ENCODE results near the gene FNDC3B.

FNDC3B gene

DNA sequence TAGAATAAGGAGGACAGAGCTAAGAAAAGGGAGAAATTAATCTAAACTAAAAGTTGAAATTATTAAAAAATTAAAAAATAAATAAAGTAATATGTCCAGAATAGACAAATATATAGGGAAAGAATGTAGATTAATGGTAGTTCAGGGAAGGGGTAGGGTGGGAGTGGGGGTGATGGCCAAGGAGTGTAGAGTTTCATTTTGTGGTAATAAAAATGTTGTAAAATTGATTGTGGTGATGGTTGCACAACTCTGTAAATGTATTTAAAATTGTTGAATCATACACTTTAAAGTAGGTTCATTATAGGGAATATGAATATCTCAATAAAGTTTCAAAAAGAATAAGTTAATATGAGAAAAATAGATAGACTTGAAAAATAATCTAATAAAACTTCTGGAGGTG lies 21.0 kb upstream of the FNDC3B start:
- Histone ChIP-seq H3K9me2 (replicated peaks; ENCODE audit: insufficient read depth, low read length) (no peaks in the 10 kb centered on the region), H3K4me3 (ENCODE audit: insufficient read depth, low read length, poor library complexity, severe bottlenecking) (no peak overlapping the region), H3K9ac (ENCODE audit: low read length) (no peak overlapping the region), H3K79me2 (ENCODE audit: insufficient read depth, low read length) (no peaks in the 10 kb centered on the region), H3K36me3 (ENCODE audit: low read length) (no peaks in the 10 kb centered on the region), H3K9me3 (ENCODE audit: insufficient read depth, low read length) (no peaks in the 10 kb centered on the region), H2AFZ (ENCODE audit: low read depth, low read length, severe bottlenecking) (no peak overlapping the region), H3F3A (ENCODE audit: insufficient read depth) (no peaks in the 10 kb centered on the region), H3K27me3 (ENCODE audit: low read length) (no peaks in the 10 kb centered on the region), H4K20me1 (ENCODE audit: low read depth, low read length) (no peaks in the 10 kb centered on the region), H3K27ac (ENCODE audit: low read depth, low read length) (no peak overlapping the region), H3K4me2 (ENCODE audit: low read depth, low read length, poor library complexity, severe bottlenecking) (no peak overlapping the region)
- no peak for TF ChIP-seq EZH2phosphoT487 (conservative IDR thresholded peaks at IDR 0.05; ENCODE audit: low read length)
- no peak for TF ChIP-seq CTCF (IDR thresholded peaks at IDR 0.05; ENCODE audit: insufficient read depth, low read length, poor library complexity, severe bottlenecking)

DNA sequence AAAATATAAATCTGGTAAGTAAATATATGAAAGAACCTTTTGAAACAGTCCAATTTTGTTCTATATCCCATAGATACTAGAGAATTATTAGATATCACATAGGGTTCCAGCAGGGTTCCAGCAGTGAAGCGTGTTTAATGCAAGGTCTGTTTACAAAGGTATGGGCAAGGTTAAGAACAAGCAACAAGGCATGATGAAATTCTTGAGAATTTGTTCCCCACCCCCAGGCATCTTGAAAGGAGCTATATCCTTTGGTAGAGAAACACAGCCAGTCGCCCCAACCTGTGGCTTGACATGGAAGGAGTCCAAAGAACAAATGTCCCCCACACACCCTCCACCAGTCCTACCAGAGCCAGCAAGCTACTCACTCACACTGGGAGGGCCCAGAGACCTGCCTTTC lies 18.6 kb upstream of the FNDC3B start:
- Histone ChIP-seq H3K9me2 (replicated peaks; ENCODE audit: insufficient read depth, low read length) (no peaks in the 10 kb centered on the region), H3F3A (ENCODE audit: insufficient read depth) (no peaks in the 10 kb centered on the region), H3K27ac (ENCODE audit: low read depth, low read length) (no peak overlapping the region), H2AFZ (ENCODE audit: low read depth, low read length, severe bottlenecking) (no peak overlapping the region), H3K9me3 (ENCODE audit: insufficient read depth, low read length) (no peaks in the 10 kb centered on the region), H3K27me3 (ENCODE audit: low read length) (no peaks in the 10 kb centered on the region), H3K36me3 (ENCODE audit: low read length) (no peaks in the 10 kb centered on the region), H3K9ac (ENCODE audit: low read length) (no peak overlapping the region), H4K20me1 (ENCODE audit: low read depth, low read length) (no peaks in the 10 kb centered on the region), H3K4me2 (ENCODE audit: low read depth, low read length, poor library complexity, severe bottlenecking) (no peak overlapping the region), H3K79me2 (ENCODE audit: insufficient read depth, low read length) (no peaks in the 10 kb centered on the region), H3K4me3 (ENCODE audit: insufficient read depth, low read length, poor library complexity, severe bottlenecking) (no peak overlapping the region)
- no peak for TF ChIP-seq EZH2phosphoT487 (conservative IDR thresholded peaks at IDR 0.05; ENCODE audit: low read length)
- TF ChIP-seq CTCF (IDR thresholded peaks at IDR 0.05; ENCODE audit: insufficient read depth, low read length, poor library complexity, severe bottlenecking), result no peak

GRCh38 chr3:172021164-172021563 lies 18.2 kb upstream of the FNDC3B start:
- H3K9ac ChIP-seq (ENCODE audit: low read length), result no peak overlapping the region
- TF ChIP-seq CTCF (IDR thresholded peaks at IDR 0.05; ENCODE audit: insufficient read depth, low read length, poor library complexity, severe bottlenecking), result no peak
- no peak for TF ChIP-seq EZH2phosphoT487 (conservative IDR thresholded peaks at IDR 0.05; ENCODE audit: low read length)
- no peak overlapping the region for H3K4me3 ChIP-seq (ENCODE audit: insufficient read depth, low read length, poor library complexity, severe bottlenecking)
- H3K36me3 ChIP-seq (ENCODE audit: low read length), result no peaks in the 10 kb centered on the region
- no peaks in the 10 kb centered on the region for H3K9me2 ChIP-seq (replicated peaks; ENCODE audit: insufficient read depth, low read length)
- H4K20me1 ChIP-seq (ENCODE audit: low read depth, low read length), result no peaks in the 10 kb centered on the region
- H3K4me2 ChIP-seq (ENCODE audit: low read depth, low read length, poor library complexity, severe bottlenecking), result no peak overlapping the region
- no peak overlapping the region for H2AFZ ChIP-seq (ENCODE audit: low read depth, low read length, severe bottlenecking)
- H3K9me3 ChIP-seq (ENCODE audit: insufficient read depth, low read length), result no peaks in the 10 kb centered on the region
- no peaks in the 10 kb centered on the region for H3K79me2 ChIP-seq (ENCODE audit: insufficient read depth, low read length)
- H3K27me3 ChIP-seq (ENCODE audit: low read length), result no peaks in the 10 kb centered on the region
- no peak overlapping the region for H3K27ac ChIP-seq (ENCODE audit: low read depth, low read length)
- no peaks in the 10 kb centered on the region for H3F3A ChIP-seq (ENCODE audit: insufficient read depth)

DNA sequence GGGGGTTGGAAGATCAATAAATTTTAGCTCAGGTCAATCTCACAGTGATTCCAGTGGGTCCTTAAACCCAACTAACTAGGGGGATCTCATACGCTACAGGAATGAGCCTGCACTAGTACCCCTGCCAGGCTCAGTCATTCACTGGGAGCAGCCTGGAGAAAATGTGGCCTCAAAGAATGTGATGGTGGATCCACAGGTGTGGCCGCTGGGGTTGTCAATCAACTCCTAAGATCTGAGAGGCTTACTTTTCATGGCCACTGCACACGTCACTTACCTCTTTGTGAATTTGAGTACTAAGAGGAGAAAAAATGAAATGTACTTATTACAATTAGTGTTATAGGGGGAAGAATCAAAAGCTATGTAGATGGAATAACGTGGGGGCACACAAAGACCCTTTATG lies 17.5 kb upstream of the FNDC3B start:
- H3K9ac ChIP-seq (ENCODE audit: low read length), result no peak overlapping the region
- no peaks in the 10 kb centered on the region for H3F3A ChIP-seq (ENCODE audit: insufficient read depth)
- H3K4me2 ChIP-seq (ENCODE audit: low read depth, low read length, poor library complexity, severe bottlenecking), result no peak overlapping the region
- H4K20me1 ChIP-seq (ENCODE audit: low read depth, low read length), result no peaks in the 10 kb centered on the region
- H3K79me2 ChIP-seq (ENCODE audit: insufficient read depth, low read length), result no peaks in the 10 kb centered on the region
- H3K4me3 ChIP-seq (ENCODE audit: insufficient read depth, low read length, poor library complexity, severe bottlenecking), result no peak overlapping the region
- H3K27ac ChIP-seq (ENCODE audit: low read depth, low read length), result no peak overlapping the region
- TF ChIP-seq CTCF (IDR thresholded peaks at IDR 0.05; ENCODE audit: insufficient read depth, low read length, poor library complexity, severe bottlenecking) (no peak), EZH2phosphoT487 (conservative IDR thresholded peaks at IDR 0.05; ENCODE audit: low read length) (no peak)
- no peak overlapping the region for H2AFZ ChIP-seq (ENCODE audit: low read depth, low read length, severe bottlenecking)
- H3K9me3 ChIP-seq (ENCODE audit: insufficient read depth, low read length), result no peaks in the 10 kb centered on the region
- H3K36me3 ChIP-seq (ENCODE audit: low read length), result no peaks in the 10 kb centered on the region
- H3K9me2 ChIP-seq (replicated peaks; ENCODE audit: insufficient read depth, low read length), result no peaks in the 10 kb centered on the region
- no peaks in the 10 kb centered on the region for H3K27me3 ChIP-seq (ENCODE audit: low read length)

Measured in SU-DHL-6 (cell line).